Measurements from ENCODE around the gene ADRA2C.

The ADRA2C gene

GRCh38 chr4:3790006-3790561 lies 23.9 kb downstream of the ADRA2C start:
- H3K27ac ChIP-seq = no peak overlapping the region
- no peak for DNase-seq (ENCODE audit: low read depth, low spot score)

GRCh38 chr4:3791256-3791655 lies 25.1 kb downstream of the ADRA2C start:
- H3K27ac ChIP-seq = no peak overlapping the region

GRCh38 chr4:3791910-3792542 lies 25.8 kb downstream of the ADRA2C start:
- H3K27ac ChIP-seq = no peak overlapping the region
- DNase-seq (ENCODE audit: low read depth, low spot score) = no peak

More at GRCh38 chr4:3791256-3791655, 25.1 kb downstream of the ADRA2C start:
- no peak for DNase-seq (ENCODE audit: low read depth, low spot score)

GRCh38 chr4:3792813-3793212 lies 26.6 kb downstream of the ADRA2C start:
- no peak overlapping the region for H3K27ac ChIP-seq
- DNase-seq (ENCODE audit: low read depth, low spot score) = no peak

GRCh38 chr4:3793545-3793944 lies 27.4 kb downstream of the ADRA2C start:
- DNase-seq (ENCODE audit: low read depth, low spot score) = no peak
- H3K27ac ChIP-seq = no peak overlapping the region

GRCh38 chr4:3796960-3797359 lies 30.8 kb downstream of the ADRA2C start:
- H3K27ac ChIP-seq = no peak overlapping the region
- DNase-seq (ENCODE audit: low read depth, low spot score) = no peak

GRCh38 chr4:3797831-3798790 lies 31.9 kb downstream of the ADRA2C start:
- no peak overlapping the region for H3K27ac ChIP-seq
- no peak for DNase-seq (ENCODE audit: low read depth, low spot score)

GRCh38 chr4:3799496-3799895 lies 33.3 kb downstream of the ADRA2C start:
- H3K27ac ChIP-seq = no peak overlapping the region
- no peak for DNase-seq (ENCODE audit: low read depth, low spot score)

GRCh38 chr4:3800351-3800750 lies 34.2 kb downstream of the ADRA2C start:
- no peak for DNase-seq (ENCODE audit: low read depth, low spot score)
- no peak overlapping the region for H3K27ac ChIP-seq

GRCh38 chr4:3801521-3801920 lies 35.3 kb downstream of the ADRA2C start:
- no peak overlapping the region for H3K27ac ChIP-seq
- DNase-seq (ENCODE audit: low read depth, low spot score) = no peak

- no peak for DNase-seq (ENCODE audit: low read depth, low spot score)
- no peak overlapping the region for H3K27ac ChIP-seq
These were observed 35.9 kb downstream of the ADRA2C start for GRCh38 chr4:3801931-3802550.

GRCh38 chr4:3802571-3803474 lies 36.6 kb downstream of the ADRA2C start:
- H3K27ac ChIP-seq = no peak overlapping the region
- DNase-seq (ENCODE audit: low read depth, low spot score) = no peak

GRCh38 chr4:3803475-3803847 lies 37.3 kb downstream of the ADRA2C start:
- DNase-seq (ENCODE audit: low read depth, low spot score) = no peak
- H3K27ac ChIP-seq = no peak overlapping the region

- H3K27ac ChIP-seq = no peak overlapping the region
These were observed 37.8 kb downstream of the ADRA2C start for GRCh38 chr4:3803946-3804345.

GRCh38 chr4:3805026-3805425 lies 38.8 kb downstream of the ADRA2C start:
- H3K27ac ChIP-seq = no peak overlapping the region
- DNase-seq (ENCODE audit: low read depth, low spot score) = no peak

More at GRCh38 chr4:3803946-3804345, 37.8 kb downstream of the ADRA2C start:
- DNase-seq (ENCODE audit: low read depth, low spot score) = no peak

GRCh38 chr4:3805731-3806130 lies 39.5 kb downstream of the ADRA2C start:
- H3K27ac ChIP-seq = no peak overlapping the region

GRCh38 chr4:3807311-3807710 lies 41.1 kb downstream of the ADRA2C start:
- no peak for DNase-seq (ENCODE audit: low read depth, low spot score)
- no peak overlapping the region for H3K27ac ChIP-seq

More at GRCh38 chr4:3805731-3806130, 39.5 kb downstream of the ADRA2C start:
- no peak for DNase-seq (ENCODE audit: low read depth, low spot score)

- no peak for DNase-seq (ENCODE audit: low read depth, low spot score)
- H3K27ac ChIP-seq = no peak overlapping the region
These were observed 41.8 kb downstream of the ADRA2C start for GRCh38 chr4:3807822-3808496.

GRCh38 chr4:3808597-3808996 lies 42.4 kb downstream of the ADRA2C start:
- no peak overlapping the region for H3K27ac ChIP-seq
- DNase-seq (ENCODE audit: low read depth, low spot score) = no peak

All from epithelial cell of prostate (primary cell).